Measurements from ENCODE around the gene SLC27A2.

- TF ChIP-seq POLR2AphosphoS5 (IDR thresholded peaks at IDR 0.05): no peak
- TF ChIP-seq CTCF (IDR thresholded peaks at IDR 0.05): peak; percentile 38 to 71 (median 60)
These were observed 36.5 kb upstream of the SLC27A2 start for GRCh38 chr15:50145451-50145872.
